Duodenal mucosa (tissue), 2 donors: ENCODE measurements around the gene KCNK1.

Experiments used
- H3K27ac ChIP-seq: one replicate; pipeline ENCODE4 v1.7.0; 2013; ENCODE audit warnings: low read depth, low read length
- H3K27me3 ChIP-seq, 2 donors: one replicate each; pipeline ENCODE4 v1.7.0; 2013; ENCODE audit warnings: low read length in 2 of 2, control low read depth in 1 of 2; ENCODE audit not compliant: insufficient read depth in 2 of 2, control insufficient read depth in 1 of 2
- H3K36me3 ChIP-seq, 2 donors: one replicate each; pipeline ENCODE4 v1.7.0; 2013; ENCODE audit warnings: low read length in 2 of 2, control low read depth in 1 of 2; ENCODE audit not compliant: insufficient read depth in 2 of 2, control insufficient read depth in 1 of 2
- H3K4me1 ChIP-seq, 2 donors: one replicate each; pipeline ENCODE4 v1.7.0; 2013; ENCODE audit warnings: low read length in 2 of 2, control low read depth in 1 of 2; ENCODE audit not compliant: insufficient read depth in 2 of 2, control insufficient read depth in 1 of 2
- H3K4me3 ChIP-seq, 2 donors: one replicate each; pipeline ENCODE4 v1.7.0; 2013; ENCODE audit warnings: low read length in 2 of 2, low read depth in 1 of 2
- H3K9ac ChIP-seq, 2 donors: one replicate each; pipeline ENCODE4 v1.7.0; 2013; ENCODE audit warnings: low read length in 2 of 2, low read depth in 1 of 2
- H3K9me3 ChIP-seq, 2 donors: one replicate each; pipeline ENCODE4 v1.7.0; 2013; ENCODE audit warnings: low read length in 2 of 2, control low read depth in 1 of 2; ENCODE audit not compliant: control insufficient read depth in 1 of 2

The KCNK1 gene

GRCh38 chr1:233584931-233585330 is 29.0 kb upstream of the KCNK1 start:
- Histone ChIP-seq H3K4me1 (no peaks in the 10 kb centered on the region), H3K36me3 (no peaks in the 10 kb centered on the region), H3K4me3 (no peak overlapping the region), H3K9me3 (no peaks in the 10 kb centered on the region), H3K27me3 (no peaks in the 10 kb centered on the region), H3K9ac (no peak overlapping the region), H3K27ac (no peak overlapping the region)

- H3K4me1 ChIP-seq: no peaks in the 10 kb centered on the region
- no peaks in the 10 kb centered on the region for H3K9me3 ChIP-seq
- H3K27me3 ChIP-seq: no peaks in the 10 kb centered on the region
- no peak overlapping the region for H3K9ac ChIP-seq
- H3K27ac ChIP-seq: no peak overlapping the region
- no peak overlapping the region for H3K4me3 ChIP-seq
- H3K36me3 ChIP-seq: no peaks in the 10 kb centered on the region
Observed at GRCh38 chr1:233586301-233586700, 27.6 kb upstream of the KCNK1 start.

- no peak overlapping the region for H3K27ac ChIP-seq
- no peaks in the 10 kb centered on the region for H3K36me3 ChIP-seq
- no peaks in the 10 kb centered on the region for H3K27me3 ChIP-seq
- no peak overlapping the region for H3K4me3 ChIP-seq
- H3K4me1 ChIP-seq: no peaks in the 10 kb centered on the region
- H3K9me3 ChIP-seq: no peaks in the 10 kb centered on the region
- no peak overlapping the region for H3K9ac ChIP-seq
Observed at GRCh38 chr1:233587196-233587595, 26.7 kb upstream of the KCNK1 start.

GRCh38 chr1:233587958-233588799 is 25.7 kb upstream of the KCNK1 start:
- no peaks in the 10 kb centered on the region for H3K4me1 ChIP-seq
- H3K9ac ChIP-seq: no peak overlapping the region
- H3K36me3 ChIP-seq: no peaks in the 10 kb centered on the region
- H3K9me3 ChIP-seq: no peaks in the 10 kb centered on the region
- no peak overlapping the region for H3K4me3 ChIP-seq
- no peak overlapping the region for H3K27ac ChIP-seq
- no peaks in the 10 kb centered on the region for H3K27me3 ChIP-seq

GRCh38 chr1:233597489-233597901 is 16.4 kb upstream of the KCNK1 start:
- Histone ChIP-seq H3K9me3 (no peaks in the 10 kb centered on the region), H3K27me3 (no peaks in the 10 kb centered on the region), H3K9ac (no peak overlapping the region), H3K36me3 (no peaks in the 10 kb centered on the region), H3K4me3 (no peak overlapping the region), H3K27ac (no peak overlapping the region), H3K4me1 (no peaks in the 10 kb centered on the region)

GRCh38 chr1:233598891-233599541 is 14.9 kb upstream of the KCNK1 start:
- no peak overlapping the region for H3K9ac ChIP-seq
- no peak overlapping the region for H3K27ac ChIP-seq
- H3K36me3 ChIP-seq: no peaks in the 10 kb centered on the region
- H3K9me3 ChIP-seq: peaks cover 0 to 5% of the 10 kb centered on the region in 2 donors
- no peaks in the 10 kb centered on the region for H3K27me3 ChIP-seq
- no peak overlapping the region for H3K4me3 ChIP-seq
- no peaks in the 10 kb centered on the region for H3K4me1 ChIP-seq

- Histone ChIP-seq H3K27me3 (no peaks in the 10 kb centered on the region), H3K4me3 (no peak overlapping the region), H3K9me3 (peaks cover 3 to 5% of the 10 kb centered on the region in 2 donors), H3K36me3 (no peaks in the 10 kb centered on the region), H3K27ac (no peak overlapping the region), H3K4me1 (no peaks in the 10 kb centered on the region), H3K9ac (no peak overlapping the region)
Observed at GRCh38 chr1:233599542-233600073, 14.3 kb upstream of the KCNK1 start.

GRCh38 chr1:233600488-233600887 is 13.4 kb upstream of the KCNK1 start:
- Histone ChIP-seq H3K9me3 (peaks cover 3 to 5% of the 10 kb centered on the region in 2 donors), H3K27me3 (no peaks in the 10 kb centered on the region), H3K27ac (no peak overlapping the region), H3K4me1 (no peaks in the 10 kb centered on the region), H3K36me3 (no peaks in the 10 kb centered on the region), H3K4me3 (no peak overlapping the region), H3K9ac (no peak overlapping the region)

- H3K27ac ChIP-seq: no peak overlapping the region
- H3K4me1 ChIP-seq: peaks cover 6 to 9% of the 10 kb centered on the region in 2 donors
- no peak overlapping the region for H3K9ac ChIP-seq
- H3K9me3 ChIP-seq: peaks cover 3 to 5% of the 10 kb centered on the region in 2 donors
- no peaks in the 10 kb centered on the region for H3K27me3 ChIP-seq
- H3K36me3 ChIP-seq: no peaks in the 10 kb centered on the region
- no peak overlapping the region for H3K4me3 ChIP-seq
Observed at GRCh38 chr1:233603478-233603877, 10.4 kb upstream of the KCNK1 start.

- no peaks in the 10 kb centered on the region for H3K27me3 ChIP-seq
- no peaks in the 10 kb centered on the region for H3K36me3 ChIP-seq
- no peak overlapping the region for H3K27ac ChIP-seq
- H3K9ac ChIP-seq: no peak overlapping the region
- no peak overlapping the region for H3K4me3 ChIP-seq
- peaks cover 6 to 9% of the 10 kb centered on the region in 2 donors for H3K4me1 ChIP-seq
- H3K9me3 ChIP-seq: peaks cover 3 to 5% of the 10 kb centered on the region in 2 donors
Observed at GRCh38 chr1:233605205-233605604, 8.7 kb upstream of the KCNK1 start.
